ENCODE data around the gene BMERB1.

The BMERB1 gene

GRCh38 chr16:15498427-15499175 lies 64.2 kb downstream of the BMERB1 start:
- no peak for DNase-seq (ENCODE audit: low read depth in 2 of 2)

GRCh38 chr16:15502041-15502725 lies 67.8 kb downstream of the BMERB1 start:
- DNase-seq (ENCODE audit: low read depth in 2 of 2) = no peak

- no peak for DNase-seq (ENCODE audit: low read depth in 2 of 2)
Observed at GRCh38 chr16:15506441-15506840, 72.1 kb downstream of the BMERB1 start.

- DNase-seq (ENCODE audit: low read depth in 2 of 2) = no peak
Observed at GRCh38 chr16:15507301-15507958, 73.0 kb downstream of the BMERB1 start.

- DNase-seq (ENCODE audit: low read depth in 2 of 2) = no peak
Observed at GRCh38 chr16:15507959-15508627, 73.7 kb downstream of the BMERB1 start.

- DNase-seq (ENCODE audit: low read depth in 2 of 2) = no peak
Observed at GRCh38 chr16:15509051-15509592, 74.7 kb downstream of the BMERB1 start.

GRCh38 chr16:15509593-15510535 lies 75.5 kb downstream of the BMERB1 start:
- no peak for DNase-seq (ENCODE audit: low read depth in 2 of 2)

GRCh38 chr16:15510992-15511391 lies 76.6 kb downstream of the BMERB1 start:
- no peak for DNase-seq (ENCODE audit: low read depth in 2 of 2)

- DNase-seq (ENCODE audit: low read depth in 2 of 2) = no peak
Observed at GRCh38 chr16:15511759-15512487, 77.5 kb downstream of the BMERB1 start.

- DNase-seq (ENCODE audit: low read depth in 2 of 2) = no peak
Observed at GRCh38 chr16:15513156-15513555, 78.8 kb downstream of the BMERB1 start.

GRCh38 chr16:15515992-15516391 lies 81.6 kb downstream of the BMERB1 start:
- no peak for DNase-seq (ENCODE audit: low read depth in 2 of 2)

GRCh38 chr16:15516609-15517008 lies 82.2 kb downstream of the BMERB1 start:
- no peak for DNase-seq (ENCODE audit: low read depth in 2 of 2)

GRCh38 chr16:15517743-15518377 lies 83.5 kb downstream of the BMERB1 start:
- no peak for DNase-seq (ENCODE audit: low read depth in 2 of 2)

GRCh38 chr16:15518381-15519351 lies 84.3 kb downstream of the BMERB1 start:
- DNase-seq (ENCODE audit: low read depth in 2 of 2) = no peak

GRCh38 chr16:15519790-15520189 lies 85.4 kb downstream of the BMERB1 start:
- no peak for DNase-seq (ENCODE audit: low read depth in 2 of 2)

- DNase-seq (ENCODE audit: low read depth in 2 of 2) = no peak
Observed at GRCh38 chr16:15521390-15521757, 87.0 kb downstream of the BMERB1 start.

GRCh38 chr16:15521758-15522509 lies 87.5 kb downstream of the BMERB1 start:
- DNase-seq (ENCODE audit: low read depth in 2 of 2) = no peak

GRCh38 chr16:15523092-15523541 lies 88.7 kb downstream of the BMERB1 start:
- DNase-seq (ENCODE audit: low read depth in 2 of 2) = no peak

All from stimulated activated CD4-positive, alpha-beta T cell treated with anti-CD3 and anti-CD28 coated beads, Interleukin-1b, Interleukin-23, amount 100 ng/mL, for 1 hour (primary cell).